GF-D8 (cell line): Measurements from ENCODE around the gene USP6NL.
"Not testable (repeated sequence)": the region's sequence is repeated elsewhere in the genome, so short reads cannot be mapped to it uniquely, and the experiment has no call there.

Experiments
- DNase-seq: peaks from one replicate; lab custom pipeline; 2025; lab: John Stamatoyannopoulos, UW

Gene USP6NL

DNA sequence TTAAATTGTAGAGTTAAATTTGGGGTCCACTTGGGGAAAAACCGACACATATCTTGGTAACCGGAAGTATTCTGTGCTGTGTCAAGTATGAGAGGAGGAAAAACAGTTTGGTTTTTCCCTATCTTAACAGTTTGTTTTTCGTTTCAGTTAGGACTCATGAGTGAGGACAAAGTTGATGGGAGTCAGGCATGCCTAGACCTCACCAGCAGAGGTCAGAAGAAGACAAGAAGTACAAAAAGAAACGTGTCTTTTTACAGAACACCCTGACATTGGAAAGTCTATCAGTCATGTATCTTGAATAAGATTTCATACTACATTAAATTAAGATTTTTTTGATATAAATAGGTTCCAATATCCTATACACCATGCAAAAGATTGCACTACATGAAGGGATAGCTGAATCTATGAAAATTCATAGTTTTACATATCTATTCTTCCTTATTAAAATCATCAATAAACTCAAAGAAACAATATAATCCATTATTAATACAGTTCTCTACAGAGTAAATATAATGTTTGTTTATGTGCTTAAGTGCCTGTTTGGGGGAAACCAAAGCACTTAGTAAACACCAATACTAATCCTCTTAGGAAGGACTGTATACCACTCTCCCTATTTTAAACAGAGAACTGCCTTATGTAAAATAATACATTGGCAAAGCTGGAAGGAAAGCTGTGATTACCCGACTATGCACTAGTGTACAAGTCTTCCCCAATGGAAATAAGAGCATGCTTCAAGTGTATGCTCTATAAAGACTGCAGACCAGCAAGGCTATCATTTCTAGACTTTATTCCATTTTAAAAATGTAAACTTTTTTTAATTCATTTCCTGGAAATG, 95.6 kb downstream of the USP6NL start:
- peak; percentile 31 for DNase-seq

DNA sequence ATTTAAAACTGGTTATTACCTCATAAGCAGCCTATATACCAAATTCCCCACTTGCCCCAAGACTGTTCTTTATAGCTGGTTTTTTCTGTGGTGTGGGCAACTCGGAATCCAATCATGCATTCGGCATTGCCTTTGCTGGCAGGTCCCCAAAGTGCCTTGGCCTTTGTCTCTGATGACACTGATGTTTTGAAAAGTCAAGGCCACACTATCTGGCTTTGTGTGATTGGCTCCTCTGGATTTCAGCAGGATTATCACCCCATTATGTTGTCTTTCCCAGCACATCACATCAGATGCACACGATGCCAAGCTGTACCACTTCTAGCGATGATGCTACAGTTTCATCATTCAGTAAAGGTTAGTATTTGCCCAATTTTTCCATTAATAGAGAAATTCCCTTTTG, 97.7 kb downstream of the USP6NL start:
- no peak for DNase-seq

DNA sequence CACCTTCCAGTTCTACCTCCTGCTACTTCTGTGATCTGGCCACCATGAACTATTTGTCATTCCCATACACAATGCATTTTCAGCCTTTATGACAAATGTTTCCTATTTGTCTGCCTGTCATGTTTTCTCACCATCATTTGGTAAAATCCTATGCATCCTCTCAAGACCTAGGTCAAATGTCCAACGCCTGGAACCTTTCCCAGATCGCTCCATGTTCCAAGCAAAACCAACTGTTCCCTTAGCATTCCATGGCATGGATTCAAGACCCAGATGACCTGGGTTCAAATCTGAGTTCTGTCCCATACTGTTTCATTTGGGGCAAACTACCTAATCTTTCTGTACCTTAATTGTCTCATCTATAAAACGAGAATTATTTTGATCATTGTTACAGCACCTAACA, 98.9 kb downstream of the USP6NL start:
- no peak for DNase-seq

DNA sequence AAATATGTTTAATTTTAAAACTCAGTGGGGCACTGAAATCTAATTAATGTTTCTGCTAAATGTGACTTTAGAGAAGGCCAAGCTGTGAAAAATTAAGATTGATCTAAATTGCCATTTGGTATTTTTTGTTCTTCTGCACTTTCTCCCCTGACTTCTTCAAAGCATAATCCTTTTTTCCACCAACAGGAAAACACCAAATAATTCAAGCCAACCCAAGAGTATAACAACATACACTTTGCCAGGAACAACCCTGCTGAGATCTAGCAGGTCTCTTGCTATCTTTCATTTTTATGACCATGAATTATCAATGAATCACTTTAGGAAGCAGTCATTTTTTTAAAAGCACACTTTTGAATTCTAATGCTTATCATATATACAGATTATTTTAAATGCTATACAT, 100.1 kb downstream of the USP6NL start:
- no peak for DNase-seq

GRCh38 chr10:11510736-11511135, 100.7 kb downstream of the USP6NL start:
- DNase-seq: no peak

DNA sequence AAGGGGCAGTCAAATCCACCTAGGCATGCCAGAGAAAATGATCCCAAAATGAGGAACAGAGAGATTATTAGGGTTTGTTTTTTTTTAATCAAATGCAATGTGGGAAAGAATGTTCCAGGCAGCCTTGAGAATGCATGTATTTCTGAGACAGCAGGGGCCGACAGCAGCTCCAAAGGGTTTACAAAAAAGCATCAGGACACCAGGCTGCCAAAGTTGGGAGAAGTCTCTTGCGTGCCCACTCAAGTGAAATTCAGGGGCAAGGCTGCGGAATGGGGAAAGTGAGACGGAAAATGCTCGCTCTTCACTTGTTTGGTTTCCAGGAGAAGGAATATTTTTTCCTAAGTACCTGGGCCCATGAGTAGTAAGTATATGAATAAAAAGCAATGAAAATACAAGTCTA, 101.2 kb downstream of the USP6NL start:
- no peak for DNase-seq

DNA sequence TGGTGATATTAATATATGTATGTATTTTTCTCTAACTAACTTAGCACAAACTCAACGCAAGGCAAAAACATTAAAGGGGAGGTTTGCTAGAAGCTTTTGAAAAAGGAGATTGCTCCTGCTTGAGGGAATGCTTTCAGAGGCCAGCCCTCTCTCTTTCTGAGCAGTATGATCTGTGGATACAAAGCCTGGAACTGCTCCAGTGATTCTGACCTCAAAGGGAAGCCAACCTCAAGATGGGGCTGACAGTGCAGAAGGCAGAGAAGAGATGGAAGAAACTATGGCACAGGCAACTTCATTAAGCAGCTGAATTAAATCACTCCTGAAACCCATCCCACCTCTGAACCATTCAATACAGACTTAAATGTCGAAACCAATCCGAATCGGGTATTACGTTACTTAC, 102.4 kb downstream of the USP6NL start:
- no peak for DNase-seq

- no peak for DNase-seq
These were observed 105.1 kb downstream of the USP6NL start for GRCh38 chr10:11506247-11506789.

GRCh38 chr10:11505639-11506038, 105.8 kb downstream of the USP6NL start:
- no peak for DNase-seq

DNA sequence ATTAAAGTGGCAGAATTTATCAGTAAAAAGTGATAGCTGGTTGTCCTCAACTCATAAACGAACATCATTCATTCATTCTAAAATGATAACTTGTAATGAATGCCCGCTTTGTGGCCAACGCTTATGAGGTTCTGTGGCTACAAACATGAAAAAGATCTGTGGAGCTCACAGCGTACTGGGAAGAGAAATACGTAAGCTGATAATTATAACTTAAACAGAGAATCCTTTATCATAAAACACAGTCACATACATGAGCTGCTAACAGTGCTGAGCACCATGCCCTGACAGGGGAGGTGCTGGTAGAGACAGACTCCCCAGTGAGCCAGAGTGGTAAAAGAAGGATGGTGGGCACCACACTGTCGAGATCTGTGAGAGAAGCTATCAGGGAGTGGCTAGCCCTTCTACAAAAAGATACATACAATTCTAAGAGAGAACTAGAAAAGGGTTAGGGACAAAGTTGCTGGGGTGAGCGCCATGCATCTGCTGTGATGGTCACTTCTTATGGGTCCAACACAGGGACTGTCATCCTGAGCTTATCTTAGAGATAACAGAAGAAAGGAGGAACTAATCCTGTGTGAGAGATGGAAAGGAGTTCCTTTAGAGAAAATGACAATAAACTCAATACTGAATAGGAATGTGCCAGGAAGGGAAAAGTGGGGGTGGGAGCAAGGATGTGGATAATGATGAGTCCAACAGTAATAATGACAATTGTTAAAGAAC, 106.7 kb downstream of the USP6NL start:
- DNase-seq: no peak

- DNase-seq: no peak
These were observed 109.8 kb downstream of the USP6NL start for GRCh38 chr10:11501600-11501999.

- no peak for DNase-seq
These were observed 111.9 kb downstream of the USP6NL start for GRCh38 chr10:11499425-11500071.

DNA sequence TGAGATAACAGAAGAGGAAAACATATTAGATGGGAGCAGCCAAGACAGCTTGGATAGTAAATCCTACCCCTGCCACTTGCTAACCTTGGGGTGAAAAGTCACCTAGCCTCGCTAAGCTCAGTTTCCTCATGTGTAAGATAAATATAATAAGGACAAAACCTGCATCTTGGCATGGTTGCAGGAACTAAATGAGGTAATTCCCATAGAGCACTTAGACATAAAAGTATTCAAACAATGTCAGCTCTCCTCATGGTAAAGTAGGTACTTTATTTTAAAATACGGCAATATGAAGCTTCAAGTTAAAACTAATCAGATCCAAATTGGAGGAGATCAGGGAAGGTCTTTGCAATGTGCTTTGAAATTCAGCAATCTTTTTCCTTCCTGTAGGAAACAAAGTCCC, 113.1 kb downstream of the USP6NL start:
- no peak for DNase-seq

DNA sequence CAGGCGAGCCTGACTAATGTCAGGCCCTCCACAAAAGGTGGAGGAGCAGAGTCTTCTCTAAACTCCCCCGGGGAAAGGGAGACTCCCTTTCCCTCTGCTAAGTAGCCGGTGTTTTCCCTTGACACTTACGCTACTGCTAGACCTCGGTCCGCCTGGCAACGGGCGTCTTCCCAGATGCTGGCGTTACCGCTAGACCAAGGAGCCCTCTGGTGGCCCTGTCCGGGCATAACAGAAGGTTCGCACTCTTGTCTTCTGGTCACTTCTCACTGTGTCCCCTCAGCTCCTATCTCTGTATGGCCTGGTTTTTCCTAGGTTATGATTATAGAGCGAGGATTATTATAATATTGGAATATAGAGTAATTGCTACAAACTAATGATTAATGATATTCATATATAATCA, 116.5 kb downstream of the USP6NL start:
- not testable (repeated sequence) for DNase-seq

DNA sequence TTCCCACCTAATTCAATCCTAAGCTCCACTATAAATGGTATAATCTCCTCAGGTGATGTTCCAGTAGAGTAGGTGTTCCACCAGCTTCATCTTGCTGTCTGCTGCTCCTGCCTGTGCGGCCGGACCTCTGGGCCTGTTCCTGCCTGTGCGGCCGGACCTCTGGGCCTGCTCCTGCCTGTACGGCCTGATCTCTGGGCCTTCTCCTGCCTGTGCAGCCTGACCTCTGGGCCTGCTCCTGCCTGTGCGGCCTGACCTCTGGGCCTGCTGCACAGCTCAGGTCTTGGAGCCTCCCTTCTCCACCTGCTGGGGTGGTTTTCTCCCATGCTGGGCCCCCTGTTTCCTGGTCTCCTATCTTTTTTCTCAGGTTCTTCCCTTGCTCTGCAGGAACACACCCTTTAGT, 117.8 kb downstream of the USP6NL start:
- DNase-seq: no peak

GRCh38 chr10:11491087-11491486, 120.4 kb downstream of the USP6NL start:
- DNase-seq: no peak

- no peak for DNase-seq
These were observed 121.9 kb downstream of the USP6NL start for GRCh38 chr10:11489591-11489990.

DNA sequence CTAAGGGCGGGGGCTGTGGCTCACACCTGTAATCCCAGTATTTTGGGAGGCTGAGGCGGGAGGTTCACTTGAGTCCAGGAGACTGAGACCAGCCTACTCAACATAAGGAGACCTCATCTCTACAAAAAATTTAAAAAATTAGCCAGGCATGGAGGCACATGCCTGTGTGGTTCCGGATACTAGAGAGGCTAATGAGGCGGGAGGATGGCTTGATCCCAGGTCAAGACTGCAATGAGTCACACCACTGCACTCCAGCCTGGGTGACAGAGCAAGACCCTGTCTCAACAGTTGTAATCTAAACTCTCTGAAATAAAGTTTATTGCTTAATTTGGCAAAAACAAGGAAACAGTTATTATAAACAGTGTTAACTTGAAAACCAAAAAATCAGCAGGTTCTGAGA, 123.3 kb downstream of the USP6NL start:
- DNase-seq: no peak

DNA sequence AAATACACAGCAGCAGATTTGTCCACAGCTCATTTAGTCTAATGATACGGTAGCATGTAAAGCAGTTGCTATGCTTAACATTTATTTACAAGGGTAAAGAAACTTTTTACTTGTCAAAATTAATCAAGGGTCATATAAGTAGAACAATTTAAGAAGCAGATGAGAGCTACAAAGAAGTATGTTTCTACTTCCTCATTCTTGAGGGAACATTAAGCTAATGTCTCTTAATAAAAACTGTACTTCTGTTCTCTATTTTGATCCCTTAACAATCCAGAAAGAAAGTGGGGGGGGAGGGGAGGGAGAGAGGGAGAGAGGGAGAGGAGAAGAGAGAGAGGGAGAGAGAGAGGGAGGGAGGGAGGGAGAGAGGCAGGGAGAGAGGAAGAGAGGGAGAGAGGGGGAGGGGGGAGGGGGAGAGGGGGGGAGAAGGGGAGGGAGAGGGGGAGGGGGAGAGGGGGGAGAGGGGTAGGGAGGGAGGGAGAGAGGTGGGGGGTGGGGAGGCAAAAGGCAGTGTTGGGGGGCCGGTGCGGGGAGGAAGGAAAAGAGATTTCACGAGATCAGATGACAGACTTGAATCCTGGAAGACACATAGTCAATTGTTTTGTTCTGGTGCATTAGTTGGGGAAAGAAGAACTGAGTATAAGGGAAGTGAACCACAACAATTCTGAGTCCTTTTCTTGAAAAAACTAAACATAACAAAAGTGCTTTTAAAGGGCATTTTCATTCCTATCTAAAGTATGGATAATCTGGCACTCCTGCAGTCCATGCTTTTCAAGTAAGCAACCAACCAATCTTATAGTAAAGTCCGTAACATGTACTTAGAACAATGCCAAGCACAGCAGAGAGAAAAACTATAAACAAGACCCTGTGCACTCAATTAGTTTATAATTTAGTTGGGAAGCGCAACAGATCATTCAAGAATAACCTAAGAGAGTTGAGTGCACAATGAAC, 128.0 kb downstream of the USP6NL start:
- DNase-seq: no peak

DNA sequence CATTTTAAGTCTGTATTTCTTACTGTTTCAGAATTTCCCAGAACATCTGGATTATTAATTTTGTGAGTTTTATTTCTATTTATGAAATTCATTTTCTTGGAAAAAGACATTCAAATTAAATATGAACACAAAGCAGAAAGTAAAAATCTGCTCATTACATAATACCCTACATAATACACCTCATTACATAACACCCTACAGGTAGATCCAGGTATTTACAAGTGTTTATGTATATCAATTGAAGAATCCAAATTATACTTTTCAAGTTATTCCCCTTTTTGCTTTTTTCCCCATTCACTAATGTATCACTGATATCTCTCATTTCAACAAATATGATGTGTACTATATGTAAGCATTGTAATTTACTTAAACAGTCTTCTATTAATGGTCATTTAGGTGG, 129.1 kb downstream of the USP6NL start:
- no peak for DNase-seq

- DNase-seq: no peak
These were observed 130.8 kb downstream of the USP6NL start for GRCh38 chr10:11480687-11481086.

GRCh38 chr10:11479300-11479699, 132.2 kb downstream of the USP6NL start:
- DNase-seq: no peak
